ENCODE results near the gene HLF. TPM values are rescaled to one million over a fixed set of nuclear protein-coding genes. Genes with fewer than 3 reads are reported as not detected.

HLF gene
- total RNA-seq, 1 experiment from 2014 or later, result 0.13 TPM

GRCh38 chr17:55366020-55366481, 101.3 kb downstream of the HLF start:
- BruUV-seq (replicated peaks), result no TSS peak
- Histone ChIP-seq H3K36me3 (ENCODE audit: control insufficient read depth, insufficient read depth, low read length) (no peaks in the 10 kb centered on the region), H3K4me1 (ENCODE audit: control insufficient read depth, insufficient read depth, low read length) (no peaks in the 10 kb centered on the region), H3K4me3 (ENCODE audit: low read depth in 2 of 2, low read length in 2 of 2) (no peak overlapping the region), H3K27ac (ENCODE audit: low read length) (no peak overlapping the region), H3K27me3 (ENCODE audit: control insufficient read depth, insufficient read depth, low read length) (peaks cover 4% of the 10 kb centered on the region; the same call in 1 of the 2 replicates), H3K9me3 (ENCODE audit: control insufficient read depth, insufficient read depth, low read depth, low read length) (0 out of 2 replicates have a peak, but pooled peaks cover 6% of the 10 kb centered on the region)
- no peak for TF ChIP-seq TCF7L2 (IDR thresholded peaks at IDR 0.05; ENCODE audit: low read depth, low read length)
- TF ChIP-seq SIN3A (IDR thresholded peaks at IDR 0.05; ENCODE audit: borderline replicate concordance, insufficient read depth, low read depth, low read length), result no peak
- TF ChIP-seq POLR2AphosphoS5 (IDR thresholded peaks at IDR 0.05; ENCODE audit: low read depth, low read length), result no peak
- TF ChIP-seq, protein P1, sequence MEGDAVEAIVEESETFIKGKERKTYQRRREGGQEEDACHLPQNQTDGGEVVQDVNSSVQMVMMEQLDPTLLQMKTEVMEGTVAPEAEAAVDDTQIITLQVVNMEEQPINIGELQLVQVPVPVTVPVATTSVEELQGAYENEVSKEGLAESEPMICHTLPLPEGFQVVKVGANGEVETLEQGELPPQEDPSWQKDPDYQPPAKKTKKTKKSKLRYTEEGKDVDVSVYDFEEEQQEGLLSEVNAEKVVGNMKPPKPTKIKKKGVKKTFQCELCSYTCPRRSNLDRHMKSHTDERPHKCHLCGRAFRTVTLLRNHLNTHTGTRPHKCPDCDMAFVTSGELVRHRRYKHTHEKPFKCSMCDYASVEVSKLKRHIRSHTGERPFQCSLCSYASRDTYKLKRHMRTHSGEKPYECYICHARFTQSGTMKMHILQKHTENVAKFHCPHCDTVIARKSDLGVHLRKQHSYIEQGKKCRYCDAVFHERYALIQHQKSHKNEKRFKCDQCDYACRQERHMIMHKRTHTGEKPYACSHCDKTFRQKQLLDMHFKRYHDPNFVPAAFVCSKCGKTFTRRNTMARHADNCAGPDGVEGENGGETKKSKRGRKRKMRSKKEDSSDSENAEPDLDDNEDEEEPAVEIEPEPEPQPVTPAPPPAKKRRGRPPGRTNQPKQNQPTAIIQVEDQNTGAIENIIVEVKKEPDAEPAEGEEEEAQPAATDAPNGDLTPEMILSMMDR (IDR thresholded peaks at IDR 0.05), result no peak
- TF ChIP-seq, protein P2, sequence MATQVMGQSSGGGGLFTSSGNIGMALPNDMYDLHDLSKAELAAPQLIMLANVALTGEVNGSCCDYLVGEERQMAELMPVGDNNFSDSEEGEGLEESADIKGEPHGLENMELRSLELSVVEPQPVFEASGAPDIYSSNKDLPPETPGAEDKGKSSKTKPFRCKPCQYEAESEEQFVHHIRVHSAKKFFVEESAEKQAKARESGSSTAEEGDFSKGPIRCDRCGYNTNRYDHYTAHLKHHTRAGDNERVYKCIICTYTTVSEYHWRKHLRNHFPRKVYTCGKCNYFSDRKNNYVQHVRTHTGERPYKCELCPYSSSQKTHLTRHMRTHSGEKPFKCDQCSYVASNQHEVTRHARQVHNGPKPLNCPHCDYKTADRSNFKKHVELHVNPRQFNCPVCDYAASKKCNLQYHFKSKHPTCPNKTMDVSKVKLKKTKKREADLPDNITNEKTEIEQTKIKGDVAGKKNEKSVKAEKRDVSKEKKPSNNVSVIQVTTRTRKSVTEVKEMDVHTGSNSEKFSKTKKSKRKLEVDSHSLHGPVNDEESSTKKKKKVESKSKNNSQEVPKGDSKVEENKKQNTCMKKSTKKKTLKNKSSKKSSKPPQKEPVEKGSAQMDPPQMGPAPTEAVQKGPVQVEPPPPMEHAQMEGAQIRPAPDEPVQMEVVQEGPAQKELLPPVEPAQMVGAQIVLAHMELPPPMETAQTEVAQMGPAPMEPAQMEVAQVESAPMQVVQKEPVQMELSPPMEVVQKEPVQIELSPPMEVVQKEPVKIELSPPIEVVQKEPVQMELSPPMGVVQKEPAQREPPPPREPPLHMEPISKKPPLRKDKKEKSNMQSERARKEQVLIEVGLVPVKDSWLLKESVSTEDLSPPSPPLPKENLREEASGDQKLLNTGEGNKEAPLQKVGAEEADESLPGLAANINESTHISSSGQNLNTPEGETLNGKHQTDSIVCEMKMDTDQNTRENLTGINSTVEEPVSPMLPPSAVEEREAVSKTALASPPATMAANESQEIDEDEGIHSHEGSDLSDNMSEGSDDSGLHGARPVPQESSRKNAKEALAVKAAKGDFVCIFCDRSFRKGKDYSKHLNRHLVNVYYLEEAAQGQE (IDR thresholded peaks at IDR 0.05; ENCODE audit: insufficient read depth in 1 of 2, low read depth in 2 of 2, low read length in 1 of 2), result no peak
- POLR2A ChIA-PET, result no interaction called here
- CTCF ChIA-PET, result no interaction called here
- ATAC-seq (no peak), DNase-seq (ENCODE audit: low read depth, low spot score) (no peak)
- intact Hi-C loops (cut with micrococcal nuclease; ENCODE audit: unreplicated experiment) (no loop called here), in situ Hi-C loops (cut with HindIII; ENCODE audit: low pct_unique_long_range_greater_than_20kb, low sequenced_read_pairs) (no loop called here)

GRCh38 chr17:55368706-55369105, 103.9 kb downstream of the HLF start:
- BruUV-seq (replicated peaks), result no TSS peak
- no peak overlapping the region for H3K27ac ChIP-seq (ENCODE audit: low read length)
- TF ChIP-seq POLR2AphosphoS5 (IDR thresholded peaks at IDR 0.05; ENCODE audit: low read depth, low read length) (no peak), TCF7L2 (IDR thresholded peaks at IDR 0.05; ENCODE audit: low read depth, low read length) (no peak), SIN3A (IDR thresholded peaks at IDR 0.05; ENCODE audit: borderline replicate concordance, insufficient read depth, low read depth, low read length) (no peak)
- TF ChIP-seq, protein P1 (IDR thresholded peaks at IDR 0.05), result no peak
- TF ChIP-seq, protein P2 (IDR thresholded peaks at IDR 0.05; ENCODE audit: insufficient read depth in 1 of 2, low read depth in 2 of 2, low read length in 1 of 2), result no peak
- DNase-seq (ENCODE audit: low read depth, low spot score), result no peak
- intact Hi-C loops (cut with micrococcal nuclease; ENCODE audit: unreplicated experiment) (no loop called here), in situ Hi-C loops (cut with HindIII; ENCODE audit: low pct_unique_long_range_greater_than_20kb, low sequenced_read_pairs) (no loop called here)
- H3K27me3 ChIP-seq (ENCODE audit: control insufficient read depth, insufficient read depth, low read length), result 0 out of 2 replicates have a peak, but pooled peaks cover 2% of the 10 kb centered on the region
- H3K36me3 ChIP-seq (ENCODE audit: control insufficient read depth, insufficient read depth, low read length), result no peaks in the 10 kb centered on the region
- CTCF ChIA-PET, result no interaction called here
- no peaks in the 10 kb centered on the region for H3K4me1 ChIP-seq (ENCODE audit: control insufficient read depth, insufficient read depth, low read length)
- H3K9me3 ChIP-seq (ENCODE audit: control insufficient read depth, insufficient read depth, low read depth, low read length), result no peaks in the 10 kb centered on the region
- no peak for ATAC-seq
- POLR2A ChIA-PET, result no interaction called here
- H3K4me3 ChIP-seq (ENCODE audit: low read depth in 2 of 2, low read length in 2 of 2), result no peak overlapping the region

All from Panc1 (cell line).